Kidney (tissue), 14 donors: ENCODE data around the gene EGFLAM. TPM values are rescaled to one million over a fixed set of nuclear protein-coding genes. Genes with fewer than 3 reads are reported as not detected.

ENCODE experiments used
- DNase-seq, 5 donors: peaks; one replicate each; pipeline ENCODE4 v3.0.0-alpha.2; 2013 to 2020
- FAIRE-seq: peaks from 2 replicates; lab custom pipeline; 2012; peaks lifted over from hg19 to GRCh38; lab: Jason Lieb, UNC
- H3K27ac ChIP-seq, 2 donors: one replicate each; pipeline ENCODE4 v1.7.0; 2013; ENCODE audit warnings: low read depth in 2 of 2, low read length in 2 of 2, inconsistent platforms in 1 of 2
- H3K27me3 ChIP-seq: one replicate; pipeline ENCODE4 v1.7.1; 2013; ENCODE audit warnings: low read length, inconsistent platforms; ENCODE audit not compliant: control insufficient read depth, insufficient read depth
- H3K36me3 ChIP-seq, 3 donors: one replicate each; pipeline versions ENCODE4 v1.7.0 to v1.7.1; 2013; ENCODE audit warnings: low read length in 3 of 3, control low read depth in 1 of 3, inconsistent platforms in 1 of 3; ENCODE audit not compliant: insufficient read depth in 3 of 3, control insufficient read depth in 2 of 3
- H3K4me1 ChIP-seq, 3 donors: one replicate each; pipeline versions ENCODE4 v1.7.0 to v1.7.1; 2013; ENCODE audit warnings: low read length in 3 of 3, inconsistent platforms in 1 of 3, low read depth in 1 of 3; ENCODE audit not compliant: control insufficient read depth in 2 of 3, insufficient read depth in 2 of 3
- H3K4me3 ChIP-seq, 3 donors: one replicate each; pipeline versions ENCODE4 v1.7.0 to v1.8.1; 2013; ENCODE audit warnings: low read length in 3 of 3, control low read depth in 1 of 3, inconsistent platforms in 1 of 3
- H3K9ac ChIP-seq, 3 donors: one replicate each; pipeline versions ENCODE4 v1.7.0 to v1.7.1; 2013; ENCODE audit warnings: low read length in 3 of 3, control low read depth in 1 of 3, inconsistent platforms in 1 of 3
- H3K9me3 ChIP-seq, 3 donors: one replicate each; pipeline versions ENCODE4 v1.7.0 to v1.7.1; 2013; ENCODE audit warnings: low read length in 3 of 3, control low read depth in 1 of 3, inconsistent platforms in 1 of 3; ENCODE audit not compliant: control insufficient read depth in 2 of 3, insufficient read depth in 1 of 3
- intact Hi-C: fragments of 100-400 bp; cut with DNase I; formaldehyde crosslinking; loops from one replicate; pipeline ENCODE4 v1.11.1; 2022
- polyA plus RNA-seq: library from polyadenylated mRNA; stranded (reverse); fragments of 350-450 nt; fragmentation: Illumina TruSeq; extraction: RNeasy Lipid Tissue Mini Kit (QIAGEN cat#74804); gene quantifications from one replicate; pipeline ENCODE4 v1.2.3, GENCODE V29; 2014; ENCODE audit warnings: low read depth, low replicate concordance; ENCODE audit not compliant: insufficient read depth
- total RNA-seq: library from RNA; stranded (reverse); fragmentation: NEBNext Ultra II Directional; extraction: Animal tissue kit (Norgen Biotek cat#: 25700); gene quantifications from one replicate; pipeline ENCODE4 v1.2.1, GENCODE V29; 2021
- TF ChIP-seq, protein P1 (sequence below): IDR thresholded peaks from 3 replicates; pipeline ENCODE4 v1.5.1; 2012; ENCODE audit warnings: mild to moderate bottlenecking, moderate library complexity, borderline replicate concordance; ENCODE audit not compliant: insufficient read depth; ENCODE audit errors: extremely low read depth
- donor health status: control.
- donor health status: control.
- donor health status: control.
- donor health status: control.
- donor health status: control.
- donor health status: DM: yes; HTN: yes; CAD: no.
- donor health status: Normal renal cell carcinoma (clear cell type).

EGFLAM gene
- total and polyA plus RNA-seq, 2 donors from 2014 or later, result 5.1 to 5.9 TPM

DNA sequence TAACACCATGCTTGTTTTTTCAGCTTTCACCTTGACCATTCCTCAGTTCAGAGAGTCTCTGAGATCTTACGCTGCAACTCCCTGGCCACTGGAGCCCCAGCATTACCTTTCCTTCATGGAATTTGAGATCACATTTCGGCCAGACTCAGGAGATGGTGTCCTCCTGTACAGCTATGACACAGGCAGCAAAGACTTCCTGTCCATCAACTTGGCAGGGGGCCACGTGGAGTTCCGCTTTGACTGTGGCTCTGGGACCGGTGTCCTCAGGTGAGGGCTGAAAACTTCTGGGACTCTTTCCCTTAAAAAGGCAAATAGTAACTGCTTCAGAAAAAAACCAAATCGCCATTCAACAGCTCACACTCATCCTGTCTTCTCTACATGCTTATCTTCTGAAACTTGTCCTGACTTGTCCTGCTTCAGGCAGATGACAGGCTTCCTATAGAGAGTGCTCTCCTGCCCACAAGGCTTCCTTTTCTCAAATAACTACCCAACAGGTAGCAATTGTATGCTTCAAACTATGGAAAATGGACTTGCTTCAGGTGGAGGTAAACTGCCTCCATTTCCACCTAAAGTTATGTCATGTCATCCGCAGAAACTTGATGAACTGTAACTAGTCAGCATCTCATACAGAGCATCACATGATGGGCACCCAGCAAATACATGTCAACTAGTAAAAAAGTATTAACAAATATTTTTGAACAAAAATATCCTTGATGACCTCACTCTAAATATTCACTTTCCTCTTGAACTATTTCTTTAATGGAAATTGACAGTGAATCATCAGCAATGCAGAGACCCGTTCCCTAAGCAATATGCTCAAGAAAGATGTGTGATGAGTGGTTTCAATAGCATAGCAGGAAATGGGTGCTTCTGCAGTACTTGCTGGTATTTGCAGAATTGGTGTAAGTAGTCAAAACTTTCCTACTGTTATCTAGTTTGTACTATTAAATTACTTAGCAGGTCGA, 168.9 kb downstream of the EGFLAM start:
- no peak for FAIRE-seq
- Histone ChIP-seq H3K27me3 (no peaks in the 10 kb centered on the region), H3K4me1 (no peaks in the 10 kb centered on the region), H3K9me3 (no peaks in the 10 kb centered on the region), H3K9ac (no peak overlapping the region), H3K4me3 (no peak overlapping the region), H3K36me3 (no peaks in the 10 kb centered on the region), H3K27ac (no peak overlapping the region)
- intact Hi-C loops, result no loop called here
- TF ChIP-seq, protein P1, sequence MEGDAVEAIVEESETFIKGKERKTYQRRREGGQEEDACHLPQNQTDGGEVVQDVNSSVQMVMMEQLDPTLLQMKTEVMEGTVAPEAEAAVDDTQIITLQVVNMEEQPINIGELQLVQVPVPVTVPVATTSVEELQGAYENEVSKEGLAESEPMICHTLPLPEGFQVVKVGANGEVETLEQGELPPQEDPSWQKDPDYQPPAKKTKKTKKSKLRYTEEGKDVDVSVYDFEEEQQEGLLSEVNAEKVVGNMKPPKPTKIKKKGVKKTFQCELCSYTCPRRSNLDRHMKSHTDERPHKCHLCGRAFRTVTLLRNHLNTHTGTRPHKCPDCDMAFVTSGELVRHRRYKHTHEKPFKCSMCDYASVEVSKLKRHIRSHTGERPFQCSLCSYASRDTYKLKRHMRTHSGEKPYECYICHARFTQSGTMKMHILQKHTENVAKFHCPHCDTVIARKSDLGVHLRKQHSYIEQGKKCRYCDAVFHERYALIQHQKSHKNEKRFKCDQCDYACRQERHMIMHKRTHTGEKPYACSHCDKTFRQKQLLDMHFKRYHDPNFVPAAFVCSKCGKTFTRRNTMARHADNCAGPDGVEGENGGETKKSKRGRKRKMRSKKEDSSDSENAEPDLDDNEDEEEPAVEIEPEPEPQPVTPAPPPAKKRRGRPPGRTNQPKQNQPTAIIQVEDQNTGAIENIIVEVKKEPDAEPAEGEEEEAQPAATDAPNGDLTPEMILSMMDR, result no peak
- DNase-seq, result no peak

DNA sequence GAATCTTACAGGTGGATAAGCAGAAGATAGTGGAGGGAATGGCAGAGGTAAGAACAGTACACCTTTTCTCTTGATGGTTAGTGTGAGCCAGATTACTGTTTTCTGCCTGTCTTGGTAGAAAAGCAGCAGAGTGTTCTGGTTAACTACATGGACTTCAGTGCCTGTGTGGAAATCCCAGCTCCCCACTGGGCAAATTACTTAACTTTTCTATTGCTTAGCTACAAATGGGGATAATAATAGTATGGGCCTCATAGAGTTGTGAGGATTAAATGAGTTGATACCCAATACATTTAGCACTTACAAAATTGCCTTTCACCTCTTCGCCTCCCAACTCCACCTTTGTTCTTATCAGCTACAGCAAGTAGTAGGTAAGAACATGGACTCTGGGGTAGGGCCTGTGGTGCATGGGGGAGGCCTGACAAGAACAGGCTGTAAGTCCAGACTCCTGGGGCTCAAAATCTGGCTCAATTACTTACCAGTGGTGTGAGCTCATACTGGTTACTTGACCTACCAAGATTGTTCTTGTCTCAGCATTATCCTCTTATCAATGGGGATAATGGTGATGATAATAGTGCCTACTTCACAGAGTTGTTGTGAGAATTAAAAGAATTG, 173.0 kb downstream of the EGFLAM start:
- Histone ChIP-seq H3K27me3 (no peaks in the 10 kb centered on the region), H3K4me1 (peaks cover 0 to 2% (median under 1%) of the 10 kb centered on the region in 3 donors), H3K9me3 (no peaks in the 10 kb centered on the region), H3K36me3 (no peaks in the 10 kb centered on the region), H3K27ac (no peak overlapping the region), H3K9ac (no peak overlapping the region), H3K4me3 (no peak overlapping the region)
- no peak for DNase-seq
- no peak for FAIRE-seq
- TF ChIP-seq, protein P1, result no peak
- intact Hi-C loops, result no loop called here

DNA sequence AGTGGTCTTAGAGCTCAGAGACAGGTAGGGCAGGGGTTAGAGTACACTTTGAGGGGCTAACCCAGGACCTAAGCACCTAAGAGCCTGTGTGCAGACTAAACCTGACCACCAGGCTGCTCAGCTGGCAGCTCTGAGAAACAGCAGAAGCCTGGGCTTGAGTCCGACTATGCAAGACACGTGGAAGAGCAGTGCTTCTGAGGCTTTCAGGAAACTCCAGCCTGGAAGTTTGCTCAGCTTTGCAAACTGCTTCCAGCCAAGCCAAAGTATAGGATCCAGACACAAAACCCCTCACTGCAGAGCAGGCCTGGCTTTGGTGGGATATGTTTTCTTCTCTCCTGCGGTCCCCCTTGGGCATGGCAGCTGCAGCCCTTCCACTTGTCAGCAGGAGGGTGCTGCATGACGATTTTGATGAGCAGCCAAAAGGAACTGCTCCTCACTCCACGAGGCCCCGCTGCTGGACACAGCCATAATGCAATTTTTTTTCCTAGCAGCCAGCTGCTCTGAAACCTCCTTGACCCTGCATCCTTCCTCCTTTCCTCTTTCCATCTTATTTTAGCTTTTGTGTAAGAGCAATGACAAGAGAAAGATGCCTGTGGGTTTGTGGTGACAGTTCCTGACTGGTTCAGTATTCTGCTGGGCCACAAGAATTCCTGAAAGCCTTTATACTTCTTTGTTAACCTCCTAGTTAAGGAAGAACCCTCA, 175.0 kb downstream of the EGFLAM start:
- FAIRE-seq, result no peak
- intact Hi-C loops, result no loop called here

More for the DNA sequence above, 175.0 kb downstream of the EGFLAM start:
- no peaks in the 10 kb centered on the region for H3K27me3 ChIP-seq
- no peak overlapping the region for H3K9ac ChIP-seq
- no peaks in the 10 kb centered on the region for H3K36me3 ChIP-seq
- H3K4me3 ChIP-seq, result no peak overlapping the region
- peaks cover 0 to 5% (median 3%) of the 10 kb centered on the region in 3 donors for H3K4me1 ChIP-seq
- H3K9me3 ChIP-seq, result no peaks in the 10 kb centered on the region
- TF ChIP-seq, protein P1, result no peak
- peak; percentile 69 to 93 (median 82) for DNase-seq
- peak overlapping the region in 1 of 2 donors; percentile 36 for H3K27ac ChIP-seq
